K562 (cell line): ENCODE results near the gene ANKRD44. TPM values are rescaled to one million over a fixed set of nuclear protein-coding genes. Genes with fewer than 3 reads are reported as not detected.

Experiments
- ATAC-seq: fragments of 200-7000 bp; cut with Tn5 transposase; 3 replicates; pipeline ENCODE4 v1.9.1; 2020; ENCODE audit warnings: moderate library complexity
- BruUV-seq: library from RNA; stranded (reverse); fragments of 400-500 nt; replicated peaks from 2 replicates; lab custom pipeline; 2021; lab: Mats Ljungman, UMichigan
- CTCF ChIA-PET: fragments of 300-600 bp; formaldehyde crosslinking; extraction: SDS; loops from one replicate; lab custom pipeline; 2021; ENCODE audit warnings: low intra/inter-chr PET ratio; lab: Yijun Ruan, JAX
- POLR2A ChIA-PET: fragments of 300-600, 350-650 bp; sonication (Branson Sonifier 250); formaldehyde crosslinking; extraction: SDS; loops from one replicate; lab custom pipeline; 2021; ENCODE audit warnings: antibody characterized with exemption, inconsistent platforms; lab: Yijun Ruan, JAX
- DNase-seq, 4 experiments: peaks; one replicate each; pipeline versions ENCODE4 v3.0.0 to v3.0.0-alpha.2; 2011 to 2018; ENCODE audit warnings: low spot score in 3 of 4, mixed read lengths in 3 of 4; ENCODE audit errors: extremely low read depth in 1 of 4
- FAIRE-seq: peaks from 2 replicates; lab custom pipeline; 2011; peaks lifted over from hg19 to GRCh38; lab: Jason Lieb, UNC
- H2AFZ ChIP-seq: 2 replicates; pipeline ENCODE4 v1.6.0; 2011; ENCODE audit warnings: low read depth, low read length, control low read depth, inconsistent platforms
- H3K27ac ChIP-seq: fragments of 200-600 bp; 3 replicates; pipeline ENCODE4 v1.8.0; 2011; ENCODE audit warnings: low read depth, mild to moderate bottlenecking, control low read depth, inconsistent platforms, low read length, moderate library complexity, mixed read lengths; ENCODE audit errors: extremely low read depth
- H3K27me3 ChIP-seq, 2 experiments: fragments of 300-600 bp in 1 of 2; 2 replicates in 1 of 2; 3 replicates in 1 of 2; pipeline versions ENCODE4 v1.6.0 to v1.8.0; 2011; ENCODE audit warnings: inconsistent platforms in 2 of 2, low read length in 2 of 2, mild to moderate bottlenecking in 1 of 2, mixed read lengths in 1 of 2, moderate library complexity in 1 of 2; ENCODE audit not compliant: control insufficient read depth in 2 of 2, insufficient read depth in 2 of 2
- H3K36me3 ChIP-seq: fragments of 300-600 bp; 3 replicates; pipeline ENCODE4 v1.8.0; 2011; ENCODE audit warnings: mild to moderate bottlenecking, low read length, inconsistent platforms; ENCODE audit not compliant: control insufficient read depth, insufficient read depth
- H3K4me1 ChIP-seq, 2 experiments: fragments of 200-600 bp in 1 of 2; replicated peaks in 1 of 2; 2 replicates in 1 of 2; 3 replicates in 1 of 2; pipeline versions ENCODE4 v1.5.1 to v1.8.0; 2011; ENCODE audit warnings: inconsistent platforms in 2 of 2, low read length in 2 of 2, mild to moderate bottlenecking in 1 of 2, mixed read lengths in 1 of 2, moderate library complexity in 1 of 2; ENCODE audit not compliant: control insufficient read depth in 2 of 2, insufficient read depth in 2 of 2
- H3K4me2 ChIP-seq: 2 replicates; pipeline ENCODE4 v1.6.1; 2011; ENCODE audit warnings: low read length, control low read depth, inconsistent platforms, mixed read lengths; ENCODE audit not compliant: insufficient read depth
- H3K4me3 ChIP-seq: fragments of 200-600 bp; sonication (generic), shearing (Covaris generic); 2 replicates; pipeline ENCODE4 v1.5.1; 2016; ENCODE audit warnings: control low read depth, inconsistent platforms
- H3K79me2 ChIP-seq: fragments of 200-600 bp; 3 replicates; pipeline ENCODE4 v1.8.0; 2011; ENCODE audit warnings: low read length, inconsistent platforms; ENCODE audit not compliant: control insufficient read depth, insufficient read depth
- H3K9ac ChIP-seq, 2 experiments: 2 replicates each; pipeline versions ENCODE4 v1.6.0 to v1.6.1; 2011; ENCODE audit warnings: low read depth in 2 of 2, low read length in 2 of 2, control low read depth in 1 of 2, inconsistent platforms in 1 of 2, mild to moderate bottlenecking in 1 of 2, mixed read lengths in 1 of 2; ENCODE audit not compliant: insufficient read depth in 1 of 2
- H3K9me1 ChIP-seq: one replicate; pipeline ENCODE4 v1.6.0; 2011; ENCODE audit warnings: inconsistent platforms, mild to moderate bottlenecking, low read length, moderate library complexity; ENCODE audit not compliant: control insufficient read depth, insufficient read depth
- H3K9me3 ChIP-seq: replicated peaks from 2 replicates; pipeline ENCODE4 v1.5.1; 2011; ENCODE audit warnings: low read depth, low read length, inconsistent platforms; ENCODE audit not compliant: control insufficient read depth, insufficient read depth
- H4K20me1 ChIP-seq: replicated peaks from 2 replicates; pipeline ENCODE4 v1.6.1; 2011; ENCODE audit warnings: low read length, inconsistent platforms, mixed read lengths; ENCODE audit not compliant: control insufficient read depth, insufficient read depth
- BCLAF1 ChIP-seq, 2 experiments: fragments of 450-650 bp in 1 of 2; IDR thresholded peaks; 2 replicates each; pipeline ENCODE4 v1.6.1; 2011 to 2017; ENCODE audit warnings: low read depth in 2 of 2, antibody characterized with exemption in 1 of 2, borderline replicate concordance in 1 of 2, low read length in 1 of 2, mild to moderate bottlenecking in 1 of 2, mixed read lengths in 1 of 2; ENCODE audit not compliant: control insufficient read depth in 1 of 2
- CHCHD3 ChIP-seq: fragments of 250-450 bp; sonication (Bioruptor Pico); IDR thresholded peaks from 2 replicates; pipeline ENCODE4 v2.1.2; 2022; ENCODE audit warnings: mild to moderate bottlenecking
- ZNF518B ChIP-seq: fragments of 250-450 bp; sonication (Bioruptor Pico); IDR thresholded peaks from 2 replicates; pipeline ENCODE4 v1.5.0; 2021; ENCODE audit warnings: mild to moderate bottlenecking, moderate library complexity
- ZNF57 ChIP-seq: fragments of 450-650 bp; formaldehyde crosslinking; IDR thresholded peaks from 2 replicates; pipeline ENCODE4 v1.4.0; 2020; ENCODE audit warnings: mild to moderate bottlenecking, moderate library complexity
- WGBS: fragments of 100-300 bp; shearing (Covaris generic); methylation state at CpG from one replicate; pipeline ENCODE4 v1.1.6; 2016; ENCODE audit warnings: low coverage, mixed read lengths; ENCODE audit not compliant: insufficient coverage; ENCODE audit errors: missing lambda C conversion rate; 5-methylcytosine and 5-hydroxymethylcytosine counted together
- in situ Hi-C: fragments of 300-500 bp; cut with MboI; formaldehyde crosslinking; loops from 4 replicates; pipeline ENCODE4 v1.15.0; 2018; ENCODE audit warnings: inconsistent platforms, mixed read lengths
- intact Hi-C: fragments of 100-400 bp; cut with micrococcal nuclease; formaldehyde crosslinking; loops from 2 replicates; pipeline ENCODE4 v1.14.2; 2022
- polyA plus RNA-seq, 8 experiments: library from polyadenylated mRNA; depleted of rRNA in 4 of 8; stranded (reverse) in 5 of 8; unstranded in 3 of 8; fragments of >200 nt; fragmentation: Nextera tagmentation in 2 of 8; fragmentation: Illumina TruSeq in 1 of 8; extraction: Ambion mirVana in 2 of 8; extraction: Trizol in 1 of 8; gene quantifications; 2 replicates each; pipeline versions ENCODE4 v1.2.1 to v1.2.3, GENCODE V29; 2011 to 2014; ENCODE audit warnings: inconsistent platforms in 1 of 8, missing spikeins in 1 of 8
- total RNA-seq, 7 experiments: library from RNA; depleted of rRNA in 6 of 7; stranded (reverse); fragments of >200 nt in 6 of 7; fragmentation: Illumina TruSeq in 2 of 7; extraction: Trizol in 2 of 7; gene quantifications; 2 replicates each; pipeline versions ENCODE4 v1.2.1 to v1.2.3, GENCODE V29; 2011 to 2021; ENCODE audit warnings: low replicate concordance in 1 of 7

Gene ANKRD44
- total and polyA plus RNA-seq, 9 of the 15 experiments (the other 6 are each of a cell fraction or from before 2014, with no cell fraction given): 0.03 to 0.64 (median 0.07) TPM; not detected in 3

DNA sequence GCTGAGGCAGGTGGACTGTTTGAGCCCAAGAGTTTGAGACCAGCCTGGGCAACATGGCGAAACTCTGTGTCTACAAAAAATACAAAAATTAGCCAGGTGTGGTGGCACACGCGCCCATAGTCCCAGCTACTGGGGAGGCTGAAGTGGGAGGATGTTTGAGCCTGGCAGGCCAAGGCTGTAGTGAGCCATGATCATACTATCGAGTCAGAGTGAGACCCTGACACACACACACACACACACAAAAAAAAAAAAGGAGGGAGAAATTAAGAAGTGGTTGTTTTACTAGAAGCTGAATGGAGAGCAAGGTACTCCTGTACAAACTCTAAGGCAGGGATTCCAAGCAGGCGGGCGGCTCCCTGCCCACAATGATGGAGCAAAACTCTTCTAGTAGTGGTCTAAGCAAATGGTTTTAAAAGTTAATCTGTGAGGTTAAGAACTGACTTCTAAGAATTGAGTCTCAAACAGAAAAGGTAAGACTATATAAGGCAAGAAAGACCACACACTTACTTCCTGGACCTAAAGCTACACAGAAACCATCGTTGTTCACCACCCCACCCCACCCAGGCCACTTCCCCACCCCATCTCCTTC is 2.6 kb downstream of the ANKRD44 start:
- H3K27ac ChIP-seq: no peak overlapping the region
- no peaks in the 10 kb centered on the region for H4K20me1 ChIP-seq
- DNase-seq: no peak
- H3K79me2 ChIP-seq: no peaks in the 10 kb centered on the region
- no peak for FAIRE-seq
- H2AFZ ChIP-seq: no peak overlapping the region
- ChIA-PET POLR2A (no interaction called here), CTCF (no interaction called here)
- BruUV-seq: no TSS peak
- no peak overlapping the region for H3K9ac ChIP-seq
- intact Hi-C loops: no loop called here
- peaks cover 15 to 19% of the 10 kb centered on the region in 2 experiments for H3K27me3 ChIP-seq
- no peak for ATAC-seq
- no peaks in the 10 kb centered on the region for H3K9me1 ChIP-seq
- in situ Hi-C loops: no loop called here
- WGBS: 6% methylated on average over 6 of the region's 7 CpGs
- no peaks in the 10 kb centered on the region for H3K36me3 ChIP-seq
- peaks cover 0 to 14% of the 10 kb centered on the region in 2 experiments; a peak in 2 of 5 replicates for H3K4me1 ChIP-seq
- no peak for TF ChIP-seq CHCHD3 (CRISPR knock-in tag)
- H3K4me3 ChIP-seq: no peak overlapping the region
- H3K9me3 ChIP-seq: no peaks in the 10 kb centered on the region
- H3K4me2 ChIP-seq: no peak overlapping the region

- H2AFZ ChIP-seq: no peak overlapping the region
- ATAC-seq (no peak), FAIRE-seq (no peak), DNase-seq (no peak)
- H3K4me3 ChIP-seq: no peak overlapping the region
- H3K4me1 ChIP-seq: peaks cover 0 to 14% of the 10 kb centered on the region in 2 experiments; a peak in 2 of 5 replicates
- no peaks in the 10 kb centered on the region for H4K20me1 ChIP-seq
- intact Hi-C loops: no loop called here
- in situ Hi-C loops: no loop called here
- H3K79me2 ChIP-seq: no peaks in the 10 kb centered on the region
- H3K27ac ChIP-seq: no peak overlapping the region
- peaks cover 15 to 19% of the 10 kb centered on the region in 2 experiments for H3K27me3 ChIP-seq
- WGBS: 0% methylated on average over 1 of the region's 1 CpG
- no peaks in the 10 kb centered on the region for H3K9me3 ChIP-seq
- no peaks in the 10 kb centered on the region for H3K9me1 ChIP-seq
- BruUV-seq: no TSS peak
- no peaks in the 10 kb centered on the region for H3K36me3 ChIP-seq
- no peak overlapping the region for H3K4me2 ChIP-seq
- ChIA-PET POLR2A (no interaction called here), CTCF (no interaction called here)
- H3K9ac ChIP-seq: no peak overlapping the region
- TF ChIP-seq ZNF518B (CRISPR knock-in tag): no peak
- TF ChIP-seq BCLAF1 (IDR thresholded peaks at IDR 0.05; ENCODE audit: borderline replicate concordance in 1 of 2, control insufficient read depth in 1 of 2, low read depth in 2 of 2, low read length in 1 of 2): no peak
- TF ChIP-seq ZNF57 (CRISPR knock-in tag): no peak
Observed at GRCh38 chr2:197307236-197307932, 3.2 kb downstream of the ANKRD44 start.
